NOMO-1 treated with dmso at 0.1 percent for 144 hours (cell line): ENCODE measurements around the gene DEFB113.
"Not testable (repeated sequence)": the region's sequence is repeated elsewhere in the genome, so short reads cannot be mapped to it uniquely, and the experiment has no call there.

Source experiments
- DNase-seq: peaks from one replicate; lab custom pipeline; 2025; ENCODE audit not compliant: unreplicated experiment; lab: John Stamatoyannopoulos, UW

DEFB113 gene

DNA sequence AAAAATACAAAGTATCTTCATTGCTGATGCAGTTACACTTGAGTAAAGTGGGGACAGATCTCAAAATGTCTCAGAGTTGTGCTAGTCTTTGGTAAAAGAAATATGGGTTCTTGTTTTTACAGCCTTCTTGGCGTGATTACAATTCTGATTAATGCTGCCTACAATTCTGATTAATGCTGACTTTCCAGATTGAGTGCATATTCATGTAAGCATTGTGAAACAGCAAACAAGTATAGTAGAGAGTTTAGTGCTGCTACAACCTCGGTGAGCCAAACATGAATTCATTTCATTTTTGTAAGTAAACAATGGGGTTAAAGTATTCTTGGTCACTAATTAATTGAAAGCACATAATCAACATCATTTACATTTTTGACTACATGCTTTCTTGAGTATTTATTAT is at the start of gene DEFB113:
TSS of gene DEFB113 (minus strand) at position 21 of the 400 bp plus-strand sequence. CDS start at position 21, 0 bp downstream.
- no peak for DNase-seq

DNA sequence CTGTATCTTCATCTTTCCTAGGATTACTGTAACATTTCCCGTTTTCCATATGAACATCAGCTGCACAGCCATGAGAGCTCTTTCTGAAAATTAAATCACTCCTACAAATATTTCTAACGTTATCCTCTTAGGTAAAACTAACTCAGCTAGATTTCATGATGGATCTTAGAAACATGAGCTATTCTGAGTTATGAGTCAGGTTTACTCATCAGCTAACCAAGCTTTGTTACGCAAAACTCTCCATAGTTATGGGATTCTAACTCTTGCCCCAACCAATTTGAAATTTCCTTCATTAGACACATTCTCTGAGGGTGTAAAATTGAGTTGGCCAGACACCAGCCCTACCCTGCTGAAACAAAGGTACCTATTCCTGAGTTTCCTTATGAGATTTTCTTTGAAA is 38.4 kb upstream of the DEFB113 start:
- DNase-seq, result no peak

GRCh38 chr6:50003139-50003538 is 33.7 kb upstream of the DEFB113 start:
- DNase-seq, result no peak

GRCh38 chr6:49995278-49995677 is 25.9 kb upstream of the DEFB113 start:
- no peak for DNase-seq

DNA sequence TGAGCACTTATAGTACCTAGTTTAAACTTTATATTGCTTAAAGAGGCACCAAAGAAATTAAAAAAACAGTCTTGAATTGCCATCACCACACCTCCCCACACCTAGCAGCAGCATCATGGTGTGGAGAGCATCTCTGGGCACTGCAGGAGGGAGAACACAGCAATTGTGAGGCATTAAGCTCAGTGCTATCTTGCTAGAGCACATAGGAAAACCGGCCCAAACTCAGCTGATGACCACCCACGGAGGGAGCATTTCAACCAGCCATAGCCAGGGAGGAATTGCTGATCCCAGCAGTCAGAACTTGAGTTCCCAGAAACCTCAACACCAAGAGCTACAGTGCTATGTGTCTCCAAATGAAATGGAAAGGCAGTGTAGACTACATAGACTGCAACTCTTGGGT is 19.5 kb upstream of the DEFB113 start:
- no peak for DNase-seq

DNA sequence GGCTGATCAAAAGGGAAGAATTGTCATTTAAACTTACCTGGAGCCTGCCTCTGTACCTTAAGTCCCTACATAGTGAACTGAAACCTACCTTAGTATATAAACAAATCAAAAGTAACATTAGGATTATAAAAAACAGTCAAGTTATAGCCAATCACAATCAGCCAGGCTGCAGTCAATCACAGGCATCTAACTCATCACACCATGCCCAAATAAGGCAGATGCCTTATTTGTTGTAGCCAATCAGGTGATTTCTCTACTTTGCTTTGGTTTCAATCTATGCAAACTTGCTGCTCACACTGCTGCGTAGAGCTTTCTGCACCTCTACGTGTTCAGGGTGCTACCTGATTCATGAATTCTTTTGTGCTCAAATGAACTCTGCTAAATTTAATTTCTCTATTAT is 18.3 kb upstream of the DEFB113 start:
- DNase-seq, result no peak

GRCh38 chr6:49986551-49986950 is 17.1 kb upstream of the DEFB113 start:
- DNase-seq, result no peak

- no peak for DNase-seq
Observed at GRCh38 chr6:49982046-49982445, 12.6 kb upstream of the DEFB113 start.

GRCh38 chr6:49980898-49981297 is 11.5 kb upstream of the DEFB113 start:
- no peak for DNase-seq

DNA sequence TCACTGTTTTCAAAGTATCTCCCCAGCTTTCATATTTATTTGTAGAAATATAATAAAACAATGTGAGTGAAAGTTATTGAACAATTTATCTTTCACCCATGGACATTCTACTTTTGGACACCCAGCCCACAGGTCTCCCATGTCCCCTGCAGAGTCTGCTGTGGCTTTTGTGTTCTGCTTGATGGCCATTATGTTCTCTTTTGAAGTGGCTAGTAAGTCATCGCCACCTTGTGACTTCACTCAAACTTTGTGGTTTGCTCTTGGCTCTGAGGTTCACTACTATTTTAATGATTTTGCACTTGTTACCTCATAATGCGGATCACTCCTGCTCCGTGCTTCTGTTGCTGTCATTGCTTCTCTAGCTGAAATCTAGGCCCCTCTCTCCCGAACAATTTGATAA is 10.2 kb upstream of the DEFB113 start:
- no peak for DNase-seq

DNA sequence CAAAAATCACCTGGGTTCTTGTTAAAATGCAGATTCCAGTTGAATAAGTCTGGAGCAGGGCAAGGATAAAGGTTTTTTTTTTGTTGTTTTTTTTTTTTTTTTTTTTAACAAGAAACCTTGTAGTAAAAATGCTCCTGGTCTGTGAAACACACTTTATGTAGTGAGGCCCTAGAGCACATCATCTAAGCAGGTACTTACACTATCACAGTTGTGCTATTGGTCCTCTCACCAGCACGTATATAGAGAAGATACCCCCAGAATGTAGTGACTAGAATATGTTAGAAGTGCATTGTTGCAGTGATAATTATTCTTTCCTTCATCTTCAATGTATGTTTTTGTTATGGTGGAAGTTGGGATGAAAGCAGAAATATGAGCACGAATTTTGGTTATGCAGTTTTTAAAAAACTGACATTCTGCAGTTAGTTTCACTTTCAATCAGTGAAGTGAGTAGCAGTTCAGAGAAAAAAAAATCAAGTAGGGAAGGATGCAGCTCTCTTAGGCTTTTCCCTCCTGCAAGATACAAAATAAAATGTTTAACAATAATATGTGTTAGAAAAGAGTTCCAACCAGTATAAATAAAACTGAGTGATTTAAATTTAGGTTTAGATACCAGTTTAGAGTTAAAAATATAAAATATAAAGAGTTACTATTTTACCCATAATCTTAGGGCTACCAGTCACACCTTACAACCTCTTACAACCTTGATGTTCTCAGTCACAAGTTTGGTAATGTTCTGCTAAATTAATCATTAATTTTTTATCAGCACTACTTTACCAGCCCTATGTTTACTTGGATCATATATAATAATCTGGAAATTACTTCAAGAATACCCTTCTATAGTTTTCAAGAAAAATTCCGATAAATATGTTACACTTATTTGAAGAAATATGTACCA is 9.2 kb upstream of the DEFB113 start:
- DNase-seq, result no peak

DNA sequence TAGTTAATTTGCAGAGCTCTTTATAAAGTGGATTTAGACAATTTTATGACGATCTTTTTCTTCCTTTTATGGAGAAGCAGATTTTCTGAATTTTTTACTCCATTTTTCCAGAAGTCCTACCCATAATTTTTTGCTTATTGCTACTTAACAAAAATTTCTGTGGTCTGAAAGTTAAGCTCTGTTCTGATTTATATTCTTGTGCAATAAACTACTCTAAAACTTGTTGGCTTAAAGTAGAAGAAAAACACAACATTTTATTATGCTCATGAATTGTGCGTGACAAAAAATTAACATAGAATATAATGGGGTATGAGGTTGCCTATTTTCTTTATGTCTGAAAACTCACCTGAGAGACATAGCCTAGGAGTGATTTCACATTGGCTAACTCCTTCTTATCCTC is 2.6 kb downstream of the DEFB113 start:
- DNase-seq, result no peak

GRCh38 chr6:49966334-49966733 is 3.1 kb downstream of the DEFB113 start:
- DNase-seq, result no peak

GRCh38 chr6:49964064-49964463 is 5.4 kb downstream of the DEFB113 start, which contains the start of gene DEFB114:
Gene DEFB114 (minus strand): TSS chr6:49964164. CDS start chr6:49964105, 59 bp downstream.
- DNase-seq, result no peak

- DNase-seq, result no peak
Observed at GRCh38 chr6:49958180-49958579, 11.2 kb downstream of the DEFB113 start.

DNA sequence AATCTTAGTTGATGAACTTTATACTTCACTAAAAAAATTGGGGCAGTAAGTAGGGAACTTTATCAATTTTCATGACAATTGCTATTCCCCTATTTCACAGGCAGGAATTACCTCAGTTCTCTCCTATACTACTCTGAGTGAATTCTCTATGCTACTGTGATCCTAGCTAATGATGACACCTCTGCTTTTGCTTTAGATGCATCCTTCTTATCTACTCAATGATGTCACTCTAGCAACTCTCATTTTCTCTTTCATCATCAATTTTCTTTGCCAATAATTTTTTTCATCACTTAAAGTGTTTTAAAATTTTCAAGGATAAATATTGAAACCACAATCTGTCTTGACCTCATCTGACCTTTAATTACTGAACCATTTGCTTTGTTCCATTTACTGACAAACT is 13.6 kb downstream of the DEFB113 start:
- no peak for DNase-seq

DNA sequence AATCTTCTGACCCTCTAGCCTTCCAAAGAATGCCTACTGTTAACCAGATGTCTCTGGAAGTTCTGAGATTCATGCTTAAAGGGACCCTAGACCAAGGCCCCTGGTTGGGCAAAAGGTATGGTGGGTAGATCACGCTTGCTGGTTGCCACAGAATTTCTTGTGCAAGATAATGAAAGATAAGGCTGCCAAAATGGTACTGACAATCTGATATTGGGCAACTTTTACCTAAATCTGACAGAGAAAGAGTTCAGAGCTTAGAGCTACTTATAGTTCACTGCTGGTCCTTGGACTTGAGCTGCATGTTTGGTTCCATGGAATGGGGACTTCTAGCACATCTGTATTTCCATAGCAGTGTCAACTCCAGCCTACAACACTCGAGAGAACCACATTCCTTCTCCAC is 17.5 kb downstream of the DEFB113 start:
- no peak for DNase-seq

DNA sequence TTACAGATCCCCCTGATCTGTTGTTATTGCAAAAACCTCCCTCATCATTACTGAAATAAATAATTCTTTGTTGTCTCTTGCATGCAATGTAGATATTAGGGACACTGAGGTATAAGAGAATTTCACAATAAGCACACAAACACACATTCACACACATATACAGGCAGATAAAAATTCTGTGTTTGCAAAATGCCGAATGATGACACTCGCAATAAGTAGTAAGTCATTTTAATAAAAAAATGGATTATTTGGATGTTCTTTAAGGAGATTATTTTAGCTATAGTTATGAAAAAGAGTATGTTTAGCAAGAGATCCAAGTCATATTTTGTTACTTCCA is 19.0 kb downstream of the DEFB113 start:
- no peak for DNase-seq

- no peak for DNase-seq
Observed at GRCh38 chr6:49949062-49949461, 20.4 kb downstream of the DEFB113 start.

GRCh38 chr6:49946835-49947234 is 22.6 kb downstream of the DEFB113 start:
- DNase-seq, result no peak

GRCh38 chr6:49944068-49944467 is 25.4 kb downstream of the DEFB113 start:
- DNase-seq, result not testable (repeated sequence)

- no peak for DNase-seq
Observed at GRCh38 chr6:49939993-49940498, 29.4 kb downstream of the DEFB113 start.

DNA sequence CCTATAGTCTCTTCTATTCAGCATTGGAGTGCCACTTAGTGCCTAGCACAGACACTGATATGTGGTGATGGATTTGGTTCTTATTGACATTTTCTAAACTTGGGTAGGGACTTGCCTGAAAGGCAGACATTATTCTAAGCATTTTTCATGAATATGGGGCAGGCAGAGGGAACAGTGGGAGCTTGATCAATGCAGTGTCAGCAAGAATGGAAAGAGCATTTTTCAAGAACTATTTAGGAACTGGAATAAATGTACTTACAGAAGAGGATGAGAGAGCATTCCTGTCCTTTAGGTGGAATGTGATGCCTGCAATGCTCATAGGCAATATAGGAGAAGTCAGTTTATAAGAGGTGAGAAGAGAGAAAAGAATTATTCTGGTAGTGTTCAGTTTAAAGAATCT is 31.6 kb downstream of the DEFB113 start:
- no peak for DNase-seq
